NCI-H1694 (cell line): ENCODE data around the gene NCCRP1.

Source experiments
- DNase-seq: peaks from one replicate; lab custom pipeline; 2025; lab: John Stamatoyannopoulos, UW

Gene NCCRP1

GRCh38 chr19:39246951-39247669 is 50.3 kb downstream of the NCCRP1 start:
- no peak for DNase-seq

DNA sequence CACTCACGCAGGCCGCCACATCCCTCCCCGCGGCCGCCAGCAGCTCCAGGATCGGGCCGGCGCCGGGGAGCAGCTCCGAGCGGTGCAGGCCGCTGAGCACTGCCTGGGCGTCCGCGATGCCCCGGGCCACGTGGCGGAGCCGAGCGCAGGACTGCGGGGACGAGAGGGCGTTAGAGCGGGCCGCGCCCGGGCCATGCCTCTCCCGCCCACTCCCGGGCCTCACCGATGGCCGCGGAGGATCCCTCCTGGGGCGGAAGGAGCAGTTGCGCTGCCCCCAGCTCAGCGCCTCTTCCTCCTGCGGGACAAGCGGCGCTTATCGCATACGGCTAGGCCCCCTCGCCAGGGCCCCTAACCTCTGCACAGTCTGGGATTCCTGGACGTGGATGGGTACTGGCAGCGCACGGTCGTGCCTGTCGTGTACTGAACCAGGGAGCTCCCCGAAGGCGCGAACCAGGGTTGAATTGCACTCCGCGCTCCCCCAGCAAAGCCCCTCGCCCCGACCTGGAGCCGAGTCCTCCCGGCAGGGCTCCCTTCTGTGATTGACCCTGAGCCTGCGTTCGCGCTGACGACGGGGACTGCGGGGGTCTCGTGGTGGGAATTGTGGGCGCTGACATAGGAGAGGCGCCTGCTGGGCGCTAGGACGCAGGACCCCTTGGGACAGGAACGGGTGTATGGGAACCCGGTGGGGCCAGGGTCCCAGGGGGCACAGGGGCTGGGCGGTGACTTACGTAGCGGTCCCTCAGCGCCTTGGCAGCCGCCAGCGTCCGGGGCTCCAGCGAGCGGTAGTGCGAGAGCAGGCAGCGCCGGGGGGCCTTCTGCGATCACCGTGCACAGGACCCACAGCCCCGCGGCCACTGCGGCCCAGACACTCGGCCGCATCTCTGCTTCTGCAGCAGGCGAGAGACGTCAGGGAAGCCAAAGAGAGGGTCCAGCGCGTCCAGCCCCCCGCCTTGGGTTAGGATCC is 51.2 kb downstream of the NCCRP1 start:
- DNase-seq: no peak

- no peak for DNase-seq
Measured at GRCh38 chr19:39248806-39249205, 52.0 kb downstream of the NCCRP1 start, which contains the start of gene IFNL4. Gene IFNL4 (minus strand): TSS chr19:39248856.

- DNase-seq: no peak
Measured at GRCh38 chr19:39251081-39251480, 54.3 kb downstream of the NCCRP1 start.
